Ovary (tissue), 3 donors: Measurements from ENCODE around the gene TMEM260.

ENCODE experiments used
- CTCF ChIP-seq, 3 donors: fragments of 450-650 bp in 2 of 3; fragments of 200-600 bp in 1 of 3; IDR thresholded peaks; one replicate each; pipeline versions ENCODE4 v1.5.1 to v1.8.0; 2016 to 2022; ENCODE audit warnings: antibody characterized with exemption in 3 of 3, mild to moderate bottlenecking in 1 of 3
- POLR2A ChIP-seq: fragments of 450-650 bp; IDR thresholded peaks from one replicate; pipeline ENCODE4 v1.6.1; 2017; ENCODE audit warnings: antibody characterized with exemption, mild to moderate bottlenecking, moderate library complexity
- donor health status: DM: no; HTN: no; CAD: no.

DNA sequence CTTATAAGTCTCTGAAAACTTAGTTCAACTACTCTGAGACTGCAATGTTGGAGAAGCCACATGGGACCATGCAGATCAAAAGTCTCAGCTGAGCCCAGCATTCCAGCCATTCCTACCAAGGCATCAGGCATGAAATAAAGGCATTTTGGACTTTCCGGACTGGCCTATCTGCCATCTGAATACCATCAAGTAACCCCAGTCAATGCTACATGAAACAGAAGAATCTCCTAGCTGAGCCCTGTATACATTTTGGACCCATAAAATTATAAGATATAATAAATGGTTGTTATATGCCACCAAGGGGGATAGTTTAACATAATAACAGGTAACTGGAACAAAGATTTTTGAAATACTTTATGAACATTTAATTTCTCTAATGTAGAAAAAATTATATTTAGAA lies 9.3 kb upstream of the TMEM260 start:
- TF ChIP-seq POLR2A (no peak), CTCF (IDR thresholded peaks at IDR 0.05) (no peak)
